Globus pallidus (tissue), 1 donor: Measurements from ENCODE around the gene CACNA2D1.

ENCODE experiments used
- DNase-seq: peaks from one replicate; pipeline ENCODE4 v3.0.0-alpha.2; 2015; ENCODE audit warnings: low spot score

Gene CACNA2D1

GRCh38 chr7:82343716-82344115 is 99.9 kb downstream of the CACNA2D1 start:
- DNase-seq, result no peak

GRCh38 chr7:82339958-82340357 is 103.6 kb downstream of the CACNA2D1 start:
- DNase-seq, result no peak

GRCh38 chr7:82335927-82336326 is 107.7 kb downstream of the CACNA2D1 start:
- DNase-seq, result no peak

GRCh38 chr7:82335001-82335400 is 108.6 kb downstream of the CACNA2D1 start:
- DNase-seq, result no peak

- no peak for DNase-seq
Measured at GRCh38 chr7:82331234-82331633, 112.3 kb downstream of the CACNA2D1 start.

- no peak for DNase-seq
Measured at GRCh38 chr7:82330706-82331215, 112.8 kb downstream of the CACNA2D1 start.

- no peak for DNase-seq
Measured at GRCh38 chr7:82327898-82328297, 115.7 kb downstream of the CACNA2D1 start.

- DNase-seq, result no peak
Measured at GRCh38 chr7:82325416-82325815, 118.2 kb downstream of the CACNA2D1 start.

GRCh38 chr7:82323806-82324205 is 119.8 kb downstream of the CACNA2D1 start:
- DNase-seq, result no peak

GRCh38 chr7:82319674-82320118 is 123.9 kb downstream of the CACNA2D1 start:
- peak; percentile 89 for DNase-seq

GRCh38 chr7:82318786-82319185 is 124.8 kb downstream of the CACNA2D1 start:
- no peak for DNase-seq

GRCh38 chr7:82317760-82318159 is 125.8 kb downstream of the CACNA2D1 start:
- no peak for DNase-seq

GRCh38 chr7:82317257-82317721 is 126.3 kb downstream of the CACNA2D1 start:
- no peak for DNase-seq

- DNase-seq, result no peak
Measured at GRCh38 chr7:82313269-82313668, 130.3 kb downstream of the CACNA2D1 start.

- DNase-seq, result no peak
Measured at GRCh38 chr7:82312646-82313045, 130.9 kb downstream of the CACNA2D1 start.

- DNase-seq, result no peak
Measured at GRCh38 chr7:82305347-82306005, 138.1 kb downstream of the CACNA2D1 start.

- no peak for DNase-seq
Measured at GRCh38 chr7:82294865-82295264, 148.7 kb downstream of the CACNA2D1 start.

- no peak for DNase-seq
Measured at GRCh38 chr7:82294382-82294784, 149.2 kb downstream of the CACNA2D1 start.

- no peak for DNase-seq
Measured at GRCh38 chr7:82293467-82293866, 150.1 kb downstream of the CACNA2D1 start.

- DNase-seq, result no peak
Measured at GRCh38 chr7:82291931-82292330, 151.6 kb downstream of the CACNA2D1 start.

- no peak for DNase-seq
Measured at GRCh38 chr7:82289889-82290288, 153.7 kb downstream of the CACNA2D1 start.

- DNase-seq, result peak; percentile 75
Measured at GRCh38 chr7:82289152-82289535, 154.4 kb downstream of the CACNA2D1 start.

- DNase-seq, result no peak
Measured at GRCh38 chr7:82286798-82287140, 156.8 kb downstream of the CACNA2D1 start.
